Smooth muscle cell (in vitro differentiated cells): Measurements from ENCODE around the gene GFRA1. TPM values are rescaled to one million over a fixed set of nuclear protein-coding genes. Genes with fewer than 3 reads are reported as not detected.

Experiments
- DNase-seq: peaks from one replicate; lab custom pipeline; 2025; ENCODE audit not compliant: unreplicated experiment; lab: John Stamatoyannopoulos, UW
- H2AFZ ChIP-seq: fragments of 200-600 bp; sonication (generic); 2 replicates; pipeline ENCODE4 v1.6.0; 2016; ENCODE audit warnings: antibody characterized with exemption, low read depth, mild to moderate bottlenecking
- H3F3A ChIP-seq: fragments of 200-600 bp; sonication (generic); 2 replicates; pipeline ENCODE4 v1.6.0; 2017; ENCODE audit warnings: antibody characterized with exemption, low read depth
- H3K27ac ChIP-seq: fragments of 200-600 bp; sonication (generic); 2 replicates; pipeline ENCODE4 v1.5.1; 2016; ENCODE audit warnings: low read depth, mild to moderate bottlenecking
- H3K27me3 ChIP-seq: fragments of 200-600 bp; sonication (generic); 2 replicates; pipeline ENCODE4 v1.6.1; 2016; ENCODE audit warnings: low read depth, mild to moderate bottlenecking
- H3K36me3 ChIP-seq: fragments of 200-600 bp; sonication (generic); 2 replicates; pipeline ENCODE4 v1.5.1; 2016; ENCODE audit warnings: low read depth
- H3K4me1 ChIP-seq: fragments of 200-600 bp; sonication (generic); 2 replicates; pipeline ENCODE4 v1.5.1; 2016; ENCODE audit warnings: low read depth
- H3K4me2 ChIP-seq: fragments of 200-600 bp; sonication (generic); 2 replicates; pipeline ENCODE4 v1.6.0; 2016; ENCODE audit warnings: mild to moderate bottlenecking
- H3K4me3 ChIP-seq: fragments of 200-600 bp; sonication (generic); 2 replicates; pipeline ENCODE4 v1.5.1; 2016; ENCODE audit warnings: mild to moderate bottlenecking
- H3K79me2 ChIP-seq: fragments of 200-600 bp; sonication (generic); 2 replicates; pipeline ENCODE4 v1.6.0; 2016; ENCODE audit warnings: low read depth, mild to moderate bottlenecking
- H3K9ac ChIP-seq: fragments of 200-600 bp; sonication (generic); 2 replicates; pipeline ENCODE4 v1.6.0; 2016; ENCODE audit warnings: low read depth
- H3K9me3 ChIP-seq: fragments of 200-600 bp; sonication (generic); replicated peaks from 2 replicates; pipeline ENCODE4 v1.5.1; 2016; ENCODE audit warnings: low read depth
- H4K20me1 ChIP-seq: fragments of 200-600 bp; sonication (generic); 2 replicates; pipeline ENCODE4 v1.6.0; 2016; ENCODE audit warnings: low read depth
- WGBS: methylation state at CpG from one replicate; pipeline ENCODE4 v1.1.7; 2016; ENCODE audit warnings: low lambda C conversion rate; 5-methylcytosine and 5-hydroxymethylcytosine counted together
- polyA plus RNA-seq: library from polyadenylated mRNA; unstranded; fragments of >200 nt; fragmentation: Nextera tagmentation; extraction: Ambion mirVana; gene quantifications from 2 replicates; pipeline ENCODE4 v1.2.1, GENCODE V29; 2016
- total RNA-seq: library from RNA; depleted of rRNA; stranded (reverse); fragments of >200 nt; gene quantifications from 2 replicates; pipeline ENCODE4 v1.2.3, GENCODE V29; 2014
- TF ChIP-seq, protein P1 (sequence below): fragments of 200-600 bp; sonication (generic); IDR thresholded peaks from 2 replicates; pipeline ENCODE4 v1.5.1; 2017; ENCODE audit warnings: borderline replicate concordance, mild to moderate bottlenecking, antibody characterized with exemption; ENCODE audit not compliant: insufficient read depth, poor library complexity, severe bottlenecking

The GFRA1 gene
- total and polyA plus RNA-seq, 2 experiments from 2014 or later: 1.3 to 1.9 TPM

DNA sequence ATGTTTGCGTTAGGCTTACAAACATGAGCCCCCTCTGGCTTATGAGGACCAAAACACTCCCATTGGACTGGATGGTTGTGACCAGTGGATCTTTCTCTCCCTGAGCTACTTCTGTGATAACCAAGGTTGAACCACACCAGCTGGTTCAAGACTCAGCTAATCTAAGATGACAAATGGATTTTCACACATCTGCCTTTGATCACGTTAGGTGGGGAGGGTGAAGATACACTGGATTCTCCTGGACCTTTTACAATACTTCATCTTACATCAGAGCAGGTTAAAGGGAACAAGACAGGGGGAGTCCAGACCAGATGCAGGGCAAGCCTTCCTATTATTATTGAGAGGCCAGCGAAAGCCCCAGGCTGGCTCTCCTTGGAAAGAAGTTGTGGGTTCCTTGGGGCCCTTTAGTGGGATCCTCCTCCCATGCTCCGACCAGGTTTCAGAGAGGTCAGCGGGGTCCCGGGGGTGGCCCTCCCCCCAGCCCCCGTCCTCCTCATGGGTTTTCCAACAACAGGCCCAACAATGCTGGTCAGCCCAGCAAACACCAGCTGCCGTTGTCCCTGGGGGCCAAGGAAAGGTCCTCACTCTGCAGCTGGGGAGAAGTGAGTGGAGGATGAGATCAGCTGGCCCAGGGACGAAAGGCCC lies 2.8 kb downstream of the GFRA1 start:
- Histone ChIP-seq H2AFZ (no peak overlapping the region), H3K4me2 (no peak overlapping the region), H3F3A (no peaks in the 10 kb centered on the region), H3K9ac (no peak overlapping the region), H3K27ac (no peak overlapping the region), H3K36me3 (no peaks in the 10 kb centered on the region), H4K20me1 (no peaks in the 10 kb centered on the region), H3K4me3 (no peak overlapping the region), H3K4me1 (peaks cover 19% of the 10 kb centered on the region), H3K9me3 (no peaks in the 10 kb centered on the region), H3K79me2 (no peaks in the 10 kb centered on the region), H3K27me3 (peaks cover 90% of the 10 kb centered on the region)
- no peak for DNase-seq
- TF ChIP-seq, protein P1, sequence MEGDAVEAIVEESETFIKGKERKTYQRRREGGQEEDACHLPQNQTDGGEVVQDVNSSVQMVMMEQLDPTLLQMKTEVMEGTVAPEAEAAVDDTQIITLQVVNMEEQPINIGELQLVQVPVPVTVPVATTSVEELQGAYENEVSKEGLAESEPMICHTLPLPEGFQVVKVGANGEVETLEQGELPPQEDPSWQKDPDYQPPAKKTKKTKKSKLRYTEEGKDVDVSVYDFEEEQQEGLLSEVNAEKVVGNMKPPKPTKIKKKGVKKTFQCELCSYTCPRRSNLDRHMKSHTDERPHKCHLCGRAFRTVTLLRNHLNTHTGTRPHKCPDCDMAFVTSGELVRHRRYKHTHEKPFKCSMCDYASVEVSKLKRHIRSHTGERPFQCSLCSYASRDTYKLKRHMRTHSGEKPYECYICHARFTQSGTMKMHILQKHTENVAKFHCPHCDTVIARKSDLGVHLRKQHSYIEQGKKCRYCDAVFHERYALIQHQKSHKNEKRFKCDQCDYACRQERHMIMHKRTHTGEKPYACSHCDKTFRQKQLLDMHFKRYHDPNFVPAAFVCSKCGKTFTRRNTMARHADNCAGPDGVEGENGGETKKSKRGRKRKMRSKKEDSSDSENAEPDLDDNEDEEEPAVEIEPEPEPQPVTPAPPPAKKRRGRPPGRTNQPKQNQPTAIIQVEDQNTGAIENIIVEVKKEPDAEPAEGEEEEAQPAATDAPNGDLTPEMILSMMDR: no peak
- WGBS: 67% methylated on average over 9 of the region's 9 CpGs

DNA sequence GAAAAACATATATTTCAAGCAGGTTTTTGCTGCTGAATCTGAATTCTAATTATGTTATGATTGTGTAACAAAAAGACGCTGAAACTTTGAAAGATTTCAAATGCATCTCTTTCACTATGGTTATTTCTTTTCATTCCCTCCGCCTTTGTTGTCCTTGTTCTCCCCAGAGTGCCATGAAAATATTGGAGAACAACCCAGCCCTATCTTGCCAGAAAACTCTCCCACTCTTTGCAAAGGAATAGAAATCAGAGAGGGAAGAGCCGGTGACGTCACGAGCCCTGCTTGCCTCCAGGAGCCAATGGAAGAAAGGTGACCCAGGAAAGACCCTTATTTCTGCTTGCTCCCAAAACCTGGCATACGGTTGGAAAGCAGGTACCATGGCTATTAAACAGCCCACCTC lies 3.4 kb downstream of the GFRA1 start:
- 84% methylated on average over 6 of the region's 6 CpGs for WGBS
- peaks cover 84% of the 10 kb centered on the region for H3K27me3 ChIP-seq

DNA sequence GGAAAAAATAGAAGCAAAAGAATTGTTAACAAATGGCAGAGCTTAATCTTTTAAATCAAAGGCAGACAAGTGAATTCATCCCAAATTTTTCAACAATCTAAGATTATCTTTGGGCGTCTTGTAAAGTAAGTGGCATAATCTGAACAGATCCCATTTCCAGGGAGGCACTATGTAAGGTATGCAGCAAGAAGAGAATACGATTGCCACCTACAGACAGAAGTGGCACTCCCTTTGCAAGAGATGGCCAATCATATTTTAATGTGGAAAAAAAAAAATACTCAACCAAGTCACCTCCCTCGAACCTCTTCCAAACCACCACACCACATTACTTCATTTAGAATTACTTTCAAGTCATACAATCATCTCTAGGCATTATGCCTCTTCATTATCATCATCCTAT lies 4.0 kb downstream of the GFRA1 start:
- DNase-seq: no peak
- H3K4me2 ChIP-seq: no peak overlapping the region
- H3F3A ChIP-seq: no peaks in the 10 kb centered on the region
- H3K27me3 ChIP-seq: peaks cover 77% of the 10 kb centered on the region
- H3K9me3 ChIP-seq: no peaks in the 10 kb centered on the region
- 69% methylated on average over 3 of the region's 3 CpGs for WGBS
- H3K4me1 ChIP-seq: peaks cover 10% of the 10 kb centered on the region
- no peak overlapping the region for H3K27ac ChIP-seq
- H3K36me3 ChIP-seq: no peaks in the 10 kb centered on the region
- no peaks in the 10 kb centered on the region for H4K20me1 ChIP-seq
- H2AFZ ChIP-seq: no peak overlapping the region
- no peak overlapping the region for H3K9ac ChIP-seq
- TF ChIP-seq, protein P1: no peak
- no peak overlapping the region for H3K4me3 ChIP-seq
- H3K79me2 ChIP-seq: no peaks in the 10 kb centered on the region

More for the DNA sequence above, 3.4 kb downstream of the GFRA1 start:
- Histone ChIP-seq H3K79me2 (no peaks in the 10 kb centered on the region), H3K36me3 (no peaks in the 10 kb centered on the region), H2AFZ (no peak overlapping the region), H3K9ac (no peak overlapping the region), H4K20me1 (no peaks in the 10 kb centered on the region), H3K4me1 (peaks cover 14% of the 10 kb centered on the region), H3K4me3 (no peak overlapping the region), H3K27ac (no peak overlapping the region), H3K4me2 (no peak overlapping the region), H3F3A (no peaks in the 10 kb centered on the region), H3K9me3 (no peaks in the 10 kb centered on the region)
- TF ChIP-seq, protein P1: no peak
- no peak for DNase-seq

DNA sequence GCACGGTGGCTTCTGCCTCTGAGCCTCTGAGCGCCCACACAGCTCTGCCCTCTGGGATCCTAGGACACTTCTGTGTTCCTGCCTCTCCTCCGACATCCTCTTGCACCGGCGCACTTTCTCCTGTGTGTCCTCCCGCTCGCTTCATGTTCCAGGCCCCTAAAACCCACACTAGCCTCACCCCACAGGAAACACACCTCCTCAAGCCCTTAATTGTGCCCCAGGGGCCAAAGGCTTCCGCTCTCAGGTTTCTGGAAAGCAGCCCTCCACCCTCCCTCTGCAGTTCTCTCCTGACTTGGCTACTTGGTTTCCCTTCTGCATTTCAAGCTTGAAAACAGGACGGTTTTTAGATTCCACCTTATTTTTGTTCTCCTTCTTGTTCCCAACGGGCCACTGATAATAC lies 7.3 kb downstream of the GFRA1 start:
- Histone ChIP-seq H4K20me1 (no peaks in the 10 kb centered on the region), H3K4me2 (no peak overlapping the region), H3K79me2 (no peaks in the 10 kb centered on the region), H3K27ac (no peak overlapping the region), H3K4me1 (no peaks in the 10 kb centered on the region), H3K9ac (no peak overlapping the region), H3K27me3 (peaks cover 73% of the 10 kb centered on the region), H3K36me3 (no peaks in the 10 kb centered on the region), H3F3A (no peaks in the 10 kb centered on the region), H2AFZ (no peak overlapping the region), H3K9me3 (no peaks in the 10 kb centered on the region), H3K4me3 (no peak overlapping the region)
- TF ChIP-seq, protein P1: no peak
- no peak for DNase-seq
- WGBS: 74% methylated on average over 10 of the region's 10 CpGs
